GM12873 (cell line): ENCODE data around the gene MAMDC2.

Source experiments
- TF ChIP-seq, protein P1 (sequence below): IDR thresholded peaks from 2 replicates; pipeline ENCODE4 v1.5.1; 2012; ENCODE audit warnings: low read depth, mild to moderate bottlenecking, moderate library complexity, low read length, control low read depth; ENCODE audit not compliant: insufficient read depth; ENCODE audit errors: missing control alignments

MAMDC2 gene

DNA sequence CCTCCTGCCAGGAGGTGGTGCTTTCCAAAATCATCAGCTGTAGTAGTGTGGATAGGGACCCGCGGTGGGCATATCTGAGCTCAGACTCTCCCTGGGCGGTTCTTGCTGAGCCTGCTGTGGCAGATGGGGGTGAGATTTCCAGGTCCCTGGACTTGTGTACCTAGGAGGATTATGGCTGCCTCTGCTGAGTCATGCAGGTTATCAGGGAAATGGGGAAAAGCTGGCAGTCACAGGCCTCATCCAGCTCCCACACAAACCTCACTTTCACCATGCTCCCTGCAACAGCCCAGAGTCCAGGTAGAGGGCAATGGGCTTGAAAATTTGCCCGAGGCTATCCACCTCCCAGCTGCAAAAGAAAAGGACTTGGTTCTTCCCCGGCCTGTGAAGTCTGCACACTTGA is 23.4 kb upstream of the MAMDC2 start:
- TF ChIP-seq, protein P1, sequence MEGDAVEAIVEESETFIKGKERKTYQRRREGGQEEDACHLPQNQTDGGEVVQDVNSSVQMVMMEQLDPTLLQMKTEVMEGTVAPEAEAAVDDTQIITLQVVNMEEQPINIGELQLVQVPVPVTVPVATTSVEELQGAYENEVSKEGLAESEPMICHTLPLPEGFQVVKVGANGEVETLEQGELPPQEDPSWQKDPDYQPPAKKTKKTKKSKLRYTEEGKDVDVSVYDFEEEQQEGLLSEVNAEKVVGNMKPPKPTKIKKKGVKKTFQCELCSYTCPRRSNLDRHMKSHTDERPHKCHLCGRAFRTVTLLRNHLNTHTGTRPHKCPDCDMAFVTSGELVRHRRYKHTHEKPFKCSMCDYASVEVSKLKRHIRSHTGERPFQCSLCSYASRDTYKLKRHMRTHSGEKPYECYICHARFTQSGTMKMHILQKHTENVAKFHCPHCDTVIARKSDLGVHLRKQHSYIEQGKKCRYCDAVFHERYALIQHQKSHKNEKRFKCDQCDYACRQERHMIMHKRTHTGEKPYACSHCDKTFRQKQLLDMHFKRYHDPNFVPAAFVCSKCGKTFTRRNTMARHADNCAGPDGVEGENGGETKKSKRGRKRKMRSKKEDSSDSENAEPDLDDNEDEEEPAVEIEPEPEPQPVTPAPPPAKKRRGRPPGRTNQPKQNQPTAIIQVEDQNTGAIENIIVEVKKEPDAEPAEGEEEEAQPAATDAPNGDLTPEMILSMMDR: no peak

DNA sequence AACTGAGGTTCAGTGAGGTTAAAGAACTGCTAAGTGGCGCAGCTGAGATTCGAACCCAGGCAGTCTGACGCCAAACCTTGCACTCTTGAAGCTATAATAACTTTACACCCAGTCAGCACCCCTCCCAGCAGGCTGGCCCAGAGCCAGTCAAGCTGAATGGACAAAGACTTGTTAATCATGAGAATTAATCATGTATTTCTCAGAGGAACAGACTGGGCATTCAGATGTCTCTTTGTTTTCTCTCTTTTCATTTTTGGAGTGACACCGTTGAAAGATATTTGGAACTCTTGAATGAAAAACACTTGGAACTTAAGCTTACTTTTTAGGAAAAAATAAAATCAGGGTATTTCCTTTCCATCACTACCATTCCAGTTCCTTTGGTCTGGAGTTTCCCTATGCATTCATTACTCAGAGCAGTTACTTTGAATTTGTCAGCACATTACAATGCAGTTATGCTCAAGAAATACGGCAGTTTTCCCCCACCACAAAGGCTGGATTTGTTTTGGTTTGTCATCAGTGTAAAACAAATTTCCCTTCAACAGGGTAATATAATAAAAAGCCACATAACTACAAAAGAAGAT is 22.6 kb upstream of the MAMDC2 start:
- TF ChIP-seq, protein P1: no peak

DNA sequence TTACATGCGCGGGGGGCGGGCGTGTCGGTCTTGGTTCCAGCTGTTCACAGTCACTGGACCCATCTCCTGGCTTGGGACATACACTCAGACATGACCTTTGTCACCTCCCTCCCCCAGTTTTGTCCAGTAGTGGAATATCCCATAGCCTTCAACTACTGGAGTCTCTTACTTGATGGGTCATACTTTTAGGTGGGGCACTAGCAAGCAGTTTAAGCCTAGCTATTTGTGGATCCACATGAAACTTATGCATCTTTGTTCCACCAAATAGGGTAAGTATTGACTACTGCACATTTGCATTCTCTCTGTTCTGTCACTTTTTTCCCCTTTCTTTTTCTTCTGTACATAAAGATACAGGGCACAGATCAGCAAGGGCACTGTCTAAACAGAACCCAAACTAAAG is 15.4 kb upstream of the MAMDC2 start:
- TF ChIP-seq, protein P1: no peak

DNA sequence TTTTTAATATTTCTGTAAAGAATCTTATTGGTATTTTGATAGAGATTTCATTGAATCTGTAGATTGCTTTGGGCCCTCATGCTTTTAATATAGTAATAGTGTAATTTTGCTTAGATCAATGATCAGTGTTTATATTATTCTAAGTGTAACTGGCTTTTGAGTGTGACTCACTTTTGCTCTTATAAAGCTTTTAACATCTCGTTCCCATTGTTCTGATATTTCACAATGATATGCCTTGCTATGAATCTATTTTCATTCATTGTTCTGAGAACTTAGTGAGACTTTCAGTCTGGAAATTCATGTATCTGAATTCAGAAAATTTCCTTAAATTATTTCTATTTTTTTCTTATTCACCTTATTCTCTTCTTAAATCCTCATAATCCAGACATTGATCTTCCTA is 13.5 kb upstream of the MAMDC2 start:
- TF ChIP-seq, protein P1: no peak

DNA sequence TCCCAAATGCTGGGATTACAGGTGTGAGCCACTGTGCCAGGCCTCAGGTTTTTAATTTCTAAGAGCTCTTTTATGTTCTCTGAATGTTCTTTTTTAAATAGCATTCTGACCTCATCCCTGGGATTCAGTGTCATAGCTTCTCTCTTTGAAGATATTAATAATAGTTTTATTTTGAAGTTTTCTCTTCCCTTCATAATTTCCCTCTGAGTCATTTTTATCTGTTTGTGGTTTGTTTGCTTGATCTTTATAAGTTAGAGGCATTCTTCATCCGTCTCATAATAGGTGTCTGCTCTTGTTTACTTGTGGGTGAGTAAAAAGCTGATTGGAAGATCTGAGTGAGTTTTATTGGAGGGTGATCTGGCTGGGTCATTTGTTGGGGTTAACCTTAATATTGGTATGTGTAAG is 12.5 kb upstream of the MAMDC2 start:
- TF ChIP-seq, protein P1: no peak

DNA sequence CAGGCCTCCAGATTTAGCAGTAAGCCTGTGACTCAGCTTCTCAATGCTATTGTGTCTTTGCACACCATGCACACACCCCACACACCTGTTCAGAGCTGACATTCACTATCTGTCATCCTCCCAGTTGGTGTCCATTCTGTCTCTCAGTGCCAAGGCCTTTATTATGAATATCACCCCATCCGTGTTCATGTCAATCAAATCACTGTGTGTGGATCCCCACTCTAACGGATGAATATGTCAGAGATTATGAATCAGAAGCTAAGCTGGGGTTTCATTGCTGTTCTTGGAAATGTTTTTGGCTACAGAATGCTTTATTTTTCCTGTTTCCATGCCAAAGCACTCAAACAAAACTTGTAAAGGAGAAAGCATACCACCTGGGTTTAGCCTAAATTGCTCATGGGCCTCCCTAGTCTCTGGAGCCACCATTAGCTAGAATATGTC is 9.4 kb upstream of the MAMDC2 start:
- TF ChIP-seq, protein P1: no peak

DNA sequence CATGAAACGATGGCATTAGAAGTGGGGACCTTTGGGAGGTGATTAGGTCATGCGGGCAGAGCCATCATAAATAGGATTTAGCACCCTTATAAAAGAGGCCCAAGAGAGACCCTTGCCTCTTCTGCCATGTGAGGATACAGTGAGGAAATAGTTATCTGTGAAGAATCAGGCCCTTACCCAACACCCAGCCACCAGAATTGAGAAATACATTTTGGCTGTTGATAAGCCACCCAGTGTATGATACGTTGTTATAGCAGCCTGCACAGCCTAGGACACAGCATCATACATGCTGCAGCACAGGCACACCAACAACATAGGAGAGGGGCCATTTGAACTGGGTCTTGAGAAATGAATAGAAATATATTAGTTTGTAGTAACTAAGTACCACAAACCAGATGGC is 8.0 kb upstream of the MAMDC2 start:
- TF ChIP-seq, protein P1: no peak
